PC-3 (cell line): ENCODE measurements around the gene GAMT. TPM values are rescaled to one million over a fixed set of nuclear protein-coding genes. Genes with fewer than 3 reads are reported as not detected.

Source experiments
- ATAC-seq: fragments of 200-7000 bp; cut with Tn5 transposase; 2 replicates; pipeline ENCODE4 v1.9.1; 2020; ENCODE audit warnings: mild to moderate bottlenecking, moderate library complexity
- BruUV-seq: library from RNA; stranded (reverse); fragments of 400-500 nt; replicated peaks from 2 replicates; lab custom pipeline; 2021; lab: Mats Ljungman, UMichigan
- CTCF ChIA-PET: fragments of 300-600 bp; sonication (Branson Sonifier 250); formaldehyde crosslinking; loops from one replicate; lab custom pipeline; 2022; ENCODE audit warnings: antibody characterized with exemption; lab: Charles Lee
- POLR2A ChIA-PET: fragments of 300-600 bp; sonication (Branson Sonifier 250); formaldehyde crosslinking; loops from one replicate; lab custom pipeline; 2022; ENCODE audit warnings: antibody characterized with exemption; ENCODE audit not compliant: unreplicated experiment; lab: Charles Lee
- DNase-seq: peaks from one replicate; pipeline ENCODE4 v3.0.0-alpha.2; 2015
- H2AFZ ChIP-seq: fragments of 300-600 bp; sonication (generic); 2 replicates; pipeline ENCODE4 v1.6.0; 2016; ENCODE audit warnings: antibody characterized with exemption, low read length
- H3F3A ChIP-seq: fragments of 300-600 bp; sonication (generic); one replicate; pipeline ENCODE4 v1.6.0; 2017; ENCODE audit warnings: antibody characterized with exemption, low read length, control low read depth, mild to moderate bottlenecking; ENCODE audit not compliant: unreplicated experiment
- H3K27ac ChIP-seq: fragments of 300-600 bp; sonication (generic); 2 replicates; pipeline ENCODE4 v1.5.1; 2016; ENCODE audit warnings: mild to moderate bottlenecking, low read length
- H3K27me3 ChIP-seq: fragments of 300-600 bp; sonication (generic); 2 replicates; pipeline ENCODE4 v1.6.1; 2016; ENCODE audit warnings: low read length, mixed read lengths
- H3K36me3 ChIP-seq: fragments of 300-600 bp; sonication (generic); 2 replicates; pipeline ENCODE4 v1.6.1; 2016; ENCODE audit warnings: low read depth, mixed run types, low read length, mixed read lengths
- H3K4me1 ChIP-seq: fragments of 300-600 bp; sonication (generic); 2 replicates; pipeline ENCODE4 v1.5.1; 2016; ENCODE audit warnings: low read length; ENCODE audit not compliant: insufficient read depth
- H3K4me2 ChIP-seq: fragments of 300-600 bp; sonication (generic); 2 replicates; pipeline ENCODE4 v1.6.0; 2016; ENCODE audit warnings: low read length
- H3K4me3 ChIP-seq: fragments of 300-600 bp; sonication (generic); 2 replicates; pipeline ENCODE4 v1.5.1; 2016; ENCODE audit warnings: mild to moderate bottlenecking, low read length, mixed read lengths
- H3K79me2 ChIP-seq: fragments of 300-600 bp; sonication (generic); 2 replicates; pipeline ENCODE4 v1.6.1; 2017; ENCODE audit warnings: low read length, mixed read lengths
- H3K9ac ChIP-seq: fragments of 300-600 bp; sonication (generic); 2 replicates; pipeline ENCODE4 v1.6.0; 2016; ENCODE audit warnings: mild to moderate bottlenecking, low read length
- H3K9me2 ChIP-seq: fragments of 300-600 bp; sonication (generic); replicated peaks from 2 replicates; pipeline ENCODE4 v1.6.1; 2016; ENCODE audit warnings: mixed run types, low read length, mixed read lengths
- H3K9me3 ChIP-seq: fragments of 300-600 bp; sonication (generic); 2 replicates; pipeline ENCODE4 v1.6.1; 2016; ENCODE audit warnings: low read length, mixed read lengths
- H4K20me1 ChIP-seq: fragments of 300-600 bp; sonication (generic); 2 replicates; pipeline ENCODE4 v1.6.1; 2016; ENCODE audit warnings: low read length, mixed read lengths
- CTCF ChIP-seq: fragments of 300-600 bp; sonication (generic); conservative IDR thresholded peaks from 2 replicates; pipeline ENCODE4 v1.5.1; 2017; ENCODE audit warnings: antibody characterized with exemption, low read depth, mild to moderate bottlenecking, low read length
- EZH2 ChIP-seq: fragments of 300-600 bp; sonication (generic); IDR thresholded peaks from one replicate; pipeline ENCODE4 v1.6.1; 2017; ENCODE audit warnings: antibody characterized with exemption, mild to moderate bottlenecking, low read length; ENCODE audit not compliant: unreplicated experiment
- EZH2phosphoT487 ChIP-seq: fragments of 300-600 bp; sonication (generic); IDR thresholded peaks from 2 replicates; pipeline ENCODE4 v1.6.1; 2018; ENCODE audit warnings: mild to moderate bottlenecking, antibody characterized with exemption, low read length, borderline replicate concordance
- intact Hi-C: fragments of 100-400 bp; cut with micrococcal nuclease; formaldehyde crosslinking; loops from 2 replicates; pipeline ENCODE4 v1.9.0; 2023
- total RNA-seq: library from RNA; depleted of rRNA; stranded (reverse); fragments of >200 nt; gene quantifications from 2 replicates; pipeline ENCODE4 v1.2.3, GENCODE V29; 2014

The GAMT gene
- total RNA-seq, 1 experiment from 2014 or later = 75.6 TPM

- Histone ChIP-seq H3K27ac (no peak overlapping the region), H3F3A (no peaks in the 10 kb centered on the region), H3K9ac (no peak overlapping the region), H3K27me3 (no peaks in the 10 kb centered on the region), H3K36me3 (no peaks in the 10 kb centered on the region), H3K4me2 (no peak overlapping the region), H3K4me1 (no peaks in the 10 kb centered on the region), H2AFZ (no peak overlapping the region), H3K4me3 (no peak overlapping the region), H3K79me2 (peaks cover 11% of the 10 kb centered on the region), H4K20me1 (no peaks in the 10 kb centered on the region), H3K9me3 (no peaks in the 10 kb centered on the region), H3K9me2 (no peaks in the 10 kb centered on the region)
- TSS peak; percentile 22 for BruUV-seq
- DNase-seq (no peak), ATAC-seq (no peak)
- CTCF ChIA-PET = no interaction called here
- intact Hi-C loops = no loop called here
- TF ChIP-seq CTCF (no peak), EZH2 (no peak), EZH2phosphoT487 (no peak)
- POLR2A ChIA-PET = no interaction called here
These were observed 3.5 kb downstream of the GAMT start for GRCh38 chr19:1397838-1398237.

- Histone ChIP-seq H2AFZ (no peak overlapping the region), H3F3A (no peaks in the 10 kb centered on the region)
These were observed 4.3 kb downstream of the GAMT start for GRCh38 chr19:1396768-1397679.

More at GRCh38 chr19:1396768-1397679, 4.3 kb downstream of the GAMT start:
- no peak for TF ChIP-seq EZH2
- no peak for TF ChIP-seq EZH2phosphoT487
- no peak for TF ChIP-seq CTCF
- no peaks in the 10 kb centered on the region for H3K4me1 ChIP-seq
- H3K4me3 ChIP-seq = no peak overlapping the region
- H3K4me2 ChIP-seq = no peak overlapping the region
- no TSS peak for BruUV-seq
- DNase-seq (no peak), ATAC-seq (no peak)
- H3K9me2 ChIP-seq = no peaks in the 10 kb centered on the region
- H3K36me3 ChIP-seq = no peaks in the 10 kb centered on the region
- H3K9me3 ChIP-seq = no peaks in the 10 kb centered on the region
- no peaks in the 10 kb centered on the region for H3K27me3 ChIP-seq
- peaks cover 11% of the 10 kb centered on the region for H3K79me2 ChIP-seq
- intact Hi-C loops = no loop called here
- CTCF ChIA-PET = no interaction called here
- H3K27ac ChIP-seq = no peak overlapping the region
- POLR2A ChIA-PET = no interaction called here
- no peak overlapping the region for H3K9ac ChIP-seq
- no peaks in the 10 kb centered on the region for H4K20me1 ChIP-seq
